Endothelial cell (in vitro differentiated cells): ENCODE results near the gene MYL6. TPM values are rescaled to one million over a fixed set of nuclear protein-coding genes. Genes with fewer than 3 reads are reported as not detected.

Source experiments
- DNase-seq: peaks from one replicate; pipeline ENCODE4 v3.0.0; 2021; ENCODE audit warnings: low spot score
- H3K27ac Mint-ChIP-seq: one replicate; pipeline ENCODE4 v1.8.0; 2021; ENCODE audit warnings: mixed read lengths, inconsistent platforms; ENCODE audit not compliant: unreplicated experiment
- H3K27me3 Mint-ChIP-seq: one replicate; pipeline ENCODE4 v1.8.0; 2021; ENCODE audit warnings: mild to moderate bottlenecking, moderate library complexity, mixed read lengths, inconsistent platforms; ENCODE audit not compliant: unreplicated experiment
- H3K36me3 Mint-ChIP-seq: one replicate; pipeline ENCODE4 v1.8.0; 2021; ENCODE audit warnings: mild to moderate bottlenecking, low read depth, mixed read lengths, inconsistent platforms; ENCODE audit not compliant: unreplicated experiment
- H3K4me1 Mint-ChIP-seq: one replicate; pipeline ENCODE4 v1.8.0; 2021; ENCODE audit warnings: mild to moderate bottlenecking, mixed read lengths, inconsistent platforms; ENCODE audit not compliant: unreplicated experiment
- H3K4me3 Mint-ChIP-seq: one replicate; pipeline ENCODE4 v1.8.0; 2021; ENCODE audit warnings: mild to moderate bottlenecking, mixed read lengths, inconsistent platforms; ENCODE audit not compliant: unreplicated experiment
- H3K9me3 Mint-ChIP-seq: one replicate; pipeline ENCODE4 v1.8.0; 2021; ENCODE audit warnings: mixed read lengths, inconsistent platforms; ENCODE audit not compliant: unreplicated experiment
- total RNA-seq: library from RNA; stranded (reverse); fragmentation: NEBNext Ultra II Directional; extraction: Animal tissue kit (Norgen Biotek cat#: 25700); gene quantifications from one replicate; pipeline ENCODE4 v1.2.1, GENCODE V29; 2021; ENCODE audit not compliant: unreplicated experiment
- TF ChIP-seq, protein P1 (sequence below): fragments of 200-600 bp; sonication (generic); IDR thresholded peaks from one replicate; pipeline ENCODE4 v1.5.0; 2021; ENCODE audit warnings: antibody characterized with exemption; ENCODE audit not compliant: unreplicated experiment

Gene MYL6
- total RNA-seq, 1 donor from 2014 or later: 2,481 TPM

GRCh38 chr12:56119361-56119796 is 38.8 kb upstream of the MYL6 start:
- peak overlapping the region; percentile 100 for H3K27ac Mint-ChIP-seq
- peak overlapping the region; percentile 99 for H3K4me3 Mint-ChIP-seq
- H3K4me1 Mint-ChIP-seq: peaks cover 50% of the 10 kb centered on the region
- DNase-seq: peak; percentile 68
- no peaks in the 10 kb centered on the region for H3K9me3 Mint-ChIP-seq
- peaks cover 51% of the 10 kb centered on the region for H3K36me3 Mint-ChIP-seq
- H3K27me3 Mint-ChIP-seq: peaks cover 25% of the 10 kb centered on the region
- TF ChIP-seq, protein P1, sequence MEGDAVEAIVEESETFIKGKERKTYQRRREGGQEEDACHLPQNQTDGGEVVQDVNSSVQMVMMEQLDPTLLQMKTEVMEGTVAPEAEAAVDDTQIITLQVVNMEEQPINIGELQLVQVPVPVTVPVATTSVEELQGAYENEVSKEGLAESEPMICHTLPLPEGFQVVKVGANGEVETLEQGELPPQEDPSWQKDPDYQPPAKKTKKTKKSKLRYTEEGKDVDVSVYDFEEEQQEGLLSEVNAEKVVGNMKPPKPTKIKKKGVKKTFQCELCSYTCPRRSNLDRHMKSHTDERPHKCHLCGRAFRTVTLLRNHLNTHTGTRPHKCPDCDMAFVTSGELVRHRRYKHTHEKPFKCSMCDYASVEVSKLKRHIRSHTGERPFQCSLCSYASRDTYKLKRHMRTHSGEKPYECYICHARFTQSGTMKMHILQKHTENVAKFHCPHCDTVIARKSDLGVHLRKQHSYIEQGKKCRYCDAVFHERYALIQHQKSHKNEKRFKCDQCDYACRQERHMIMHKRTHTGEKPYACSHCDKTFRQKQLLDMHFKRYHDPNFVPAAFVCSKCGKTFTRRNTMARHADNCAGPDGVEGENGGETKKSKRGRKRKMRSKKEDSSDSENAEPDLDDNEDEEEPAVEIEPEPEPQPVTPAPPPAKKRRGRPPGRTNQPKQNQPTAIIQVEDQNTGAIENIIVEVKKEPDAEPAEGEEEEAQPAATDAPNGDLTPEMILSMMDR: peak; percentile 67

GRCh38 chr12:56120158-56120846 is 37.9 kb upstream of the MYL6 start:
- no peak for DNase-seq
- H3K9me3 Mint-ChIP-seq: no peaks in the 10 kb centered on the region
- peak overlapping the region; percentile 100 for H3K27ac Mint-ChIP-seq
- TF ChIP-seq, protein P1: no peak
- H3K4me1 Mint-ChIP-seq: peaks cover 58% of the 10 kb centered on the region
- peak overlapping the region; percentile 85 for H3K4me3 Mint-ChIP-seq
- H3K36me3 Mint-ChIP-seq: peaks cover 51% of the 10 kb centered on the region
- peaks cover 27% of the 10 kb centered on the region for H3K27me3 Mint-ChIP-seq

GRCh38 chr12:56121204-56121870 is 36.8 kb upstream of the MYL6 start:
- DNase-seq: no peak
- Mint-ChIP-seq H3K36me3 (peaks cover 44% of the 10 kb centered on the region), H3K9me3 (no peaks in the 10 kb centered on the region), H3K27ac (no peak overlapping the region), H3K4me1 (peaks cover 61% of the 10 kb centered on the region), H3K27me3 (peaks cover 20% of the 10 kb centered on the region), H3K4me3 (peak overlapping the region; percentile 85)
- TF ChIP-seq, protein P1: no peak

DNA sequence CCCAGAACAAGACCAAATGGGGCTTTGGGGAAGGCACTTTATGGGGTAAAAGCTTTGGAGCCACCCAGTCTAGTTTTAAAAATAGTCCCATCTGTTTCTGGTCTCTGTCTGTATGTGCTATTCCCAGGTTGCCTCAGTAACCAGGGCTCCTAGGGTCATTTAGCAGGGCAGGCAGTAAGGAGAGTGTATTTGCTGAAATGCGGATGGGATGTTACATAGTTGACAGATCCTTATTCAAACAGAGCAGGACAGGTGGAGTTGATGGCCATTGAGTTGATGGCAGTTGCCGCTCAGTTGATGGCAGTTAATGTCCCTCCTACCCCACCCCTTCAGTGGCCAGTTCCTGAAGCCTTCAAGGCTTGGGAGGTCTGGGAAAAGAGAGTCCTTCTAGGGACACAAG is 35.5 kb upstream of the MYL6 start:
- TF ChIP-seq, protein P1: no peak
- Mint-ChIP-seq H3K9me3 (no peaks in the 10 kb centered on the region), H3K36me3 (peaks cover 39% of the 10 kb centered on the region), H3K4me3 (peak overlapping the region; percentile 12), H3K4me1 (peaks cover 63% of the 10 kb centered on the region), H3K27me3 (peaks cover 16% of the 10 kb centered on the region), H3K27ac (peak overlapping the region; percentile 4)
- DNase-seq: no peak

- Mint-ChIP-seq H3K36me3 (peaks cover 28% of the 10 kb centered on the region), H3K27me3 (peaks cover 14% of the 10 kb centered on the region), H3K27ac (peak overlapping the region; percentile 93), H3K4me3 (no peak overlapping the region), H3K4me1 (peaks cover 60% of the 10 kb centered on the region), H3K9me3 (no peaks in the 10 kb centered on the region)
- TF ChIP-seq, protein P1: no peak
- DNase-seq: no peak
Measured at GRCh38 chr12:56124133-56124532, 34.0 kb upstream of the MYL6 start.
